ENCODE data around the gene IRF2BPL. TPM values are rescaled to one million over a fixed set of nuclear protein-coding genes. Genes with fewer than 3 reads are reported as not detected.
A peak's percentile ranks its signal among the peaks of the same experiment; 100 is the strongest.

Gene IRF2BPL
- total and polyA plus RNA-seq, 4 donors: 9.3 to 52.4 (median 38.6) TPM

DNA sequence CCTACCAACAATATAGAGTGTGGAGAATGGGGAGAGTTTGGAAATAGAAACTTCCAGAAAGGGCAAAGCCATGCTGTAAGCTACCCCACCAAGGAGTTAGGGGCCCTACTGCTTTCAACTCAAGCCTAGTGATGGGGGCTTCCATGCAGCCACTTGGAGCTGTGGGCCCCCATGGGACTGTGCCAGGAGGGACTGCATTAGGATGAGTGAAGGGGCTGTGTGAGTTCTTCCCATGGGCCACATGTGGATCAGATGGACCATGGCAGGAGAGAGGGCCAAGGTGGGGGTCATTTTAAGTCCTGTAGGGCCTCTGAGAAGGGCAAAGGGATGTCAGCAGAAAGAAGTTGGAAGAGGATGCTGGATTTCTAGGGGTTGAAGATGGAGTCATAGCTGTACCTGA lies 46.5 kb upstream of the IRF2BPL start:
- H3K4me3 ChIP-seq: peak overlapping the region; percentile 13
- no peak for ATAC-seq (ENCODE audit: insufficient read depth, low FRiP score)

GRCh38 chr14:77071938-77072388 lies 43.5 kb upstream of the IRF2BPL start:
- 50 to 77% methylated on average over 3 of the region's 3 CpGs for WGBS, 2 donors
- Histone ChIP-seq H3K27ac (ENCODE audit: low read depth in 1 of 2, low read length in 1 of 2) (peak overlapping the region in 1 of 2 donors; percentile 26), H3K9me3 (ENCODE audit: control insufficient read depth in 4 of 4, insufficient read depth in 3 of 4, low read length in 3 of 4) (no peaks in the 10 kb centered on the region), H3K27me3 (ENCODE audit: control insufficient read depth in 3 of 3, insufficient read depth in 3 of 3, low read length in 2 of 3) (no peaks in the 10 kb centered on the region), H3K9ac (ENCODE audit: insufficient read depth in 1 of 2, low read length in 2 of 2) (no peak overlapping the region), H3K4me3 (no peak overlapping the region), H3K4me1 (ENCODE audit: control insufficient read depth in 5 of 5, insufficient read depth in 5 of 5, low read length in 5 of 5) (peaks cover 0 to 26% (median 6%) of the 10 kb centered on the region in 5 donors), H3K36me3 (ENCODE audit: control insufficient read depth in 4 of 4, insufficient read depth in 4 of 4, low read length in 4 of 4) (no peaks in the 10 kb centered on the region)
- DNase-seq (no peak), ATAC-seq (ENCODE audit: insufficient read depth, low FRiP score) (no peak)
- no peak for TF ChIP-seq CTCF (IDR thresholded peaks at IDR 0.05; ENCODE audit: control extremely low read depth, extremely low read depth)

More for the DNA sequence above, 46.5 kb upstream of the IRF2BPL start:
- no peaks in the 10 kb centered on the region for H3K9me3 ChIP-seq (ENCODE audit: control insufficient read depth in 4 of 4, insufficient read depth in 3 of 4, low read length in 3 of 4)
- H3K4me1 ChIP-seq (ENCODE audit: control insufficient read depth in 5 of 5, insufficient read depth in 5 of 5, low read length in 5 of 5): peaks cover 0 to 22% (median 8%) of the 10 kb centered on the region in 5 donors
- H3K27ac ChIP-seq (ENCODE audit: low read depth in 1 of 2, low read length in 1 of 2): peak overlapping the region; percentile 87 to 89
- no peak for DNase-seq
- TF ChIP-seq CTCF (IDR thresholded peaks at IDR 0.05; ENCODE audit: control extremely low read depth, extremely low read depth): no peak
- no peaks in the 10 kb centered on the region for H3K27me3 ChIP-seq (ENCODE audit: control insufficient read depth in 3 of 3, insufficient read depth in 3 of 3, low read length in 2 of 3)
- no peak overlapping the region for H3K9ac ChIP-seq (ENCODE audit: insufficient read depth in 1 of 2, low read length in 2 of 2)
- no peaks in the 10 kb centered on the region for H3K36me3 ChIP-seq (ENCODE audit: control insufficient read depth in 4 of 4, insufficient read depth in 4 of 4, low read length in 4 of 4)

GRCh38 chr14:77069551-77069950 lies 41.0 kb upstream of the IRF2BPL start:
- Histone ChIP-seq H3K9me3 (ENCODE audit: control insufficient read depth in 4 of 4, insufficient read depth in 3 of 4, low read length in 3 of 4) (no peaks in the 10 kb centered on the region), H3K4me3 (no peak overlapping the region), H3K27ac (ENCODE audit: low read depth in 1 of 2, low read length in 1 of 2) (no peak overlapping the region), H3K27me3 (ENCODE audit: control insufficient read depth in 3 of 3, insufficient read depth in 3 of 3, low read length in 2 of 3) (no peaks in the 10 kb centered on the region), H3K4me1 (ENCODE audit: control insufficient read depth in 5 of 5, insufficient read depth in 5 of 5, low read length in 5 of 5) (peaks cover 0 to 17% (median 0%) of the 10 kb centered on the region in 5 donors), H3K9ac (ENCODE audit: insufficient read depth in 1 of 2, low read length in 2 of 2) (no peak overlapping the region), H3K36me3 (ENCODE audit: control insufficient read depth in 4 of 4, insufficient read depth in 4 of 4, low read length in 4 of 4) (no peaks in the 10 kb centered on the region)
- 90 to 93% methylated on average over 7 of the region's 7 CpGs for WGBS, 2 donors
- no peak for TF ChIP-seq CTCF (IDR thresholded peaks at IDR 0.05; ENCODE audit: control extremely low read depth, extremely low read depth)
- ATAC-seq (ENCODE audit: insufficient read depth, low FRiP score) (no peak), DNase-seq (no peak)
